ENCODE measurements around the gene TCF19. TPM values are rescaled to one million over a fixed set of nuclear protein-coding genes. Genes with fewer than 3 reads are reported as not detected.

Gene TCF19
- total and polyA plus RNA-seq, 2 donors (not counting 1 experiment from before 2014, with no cell fraction given): 10.0 to 10.4 TPM

GRCh38 chr6:31205638-31206037 lies 47.2 kb downstream of the TCF19 start:
- Mint-ChIP-seq H3K27me3 (no peaks in the 10 kb centered on the region), H3K4me3 (peak overlapping the region; percentile 46), H3K9me3 (ENCODE audit: insufficient read depth) (no peaks in the 10 kb centered on the region), H3K27ac (peak overlapping the region; percentile 78), H3K4me1 (peaks cover 39% of the 10 kb centered on the region)
- WGBS (ENCODE audit: insufficient coverage): 83% methylated on average over 1 of the region's 2 CpGs
- H3K79me2 ChIP-seq (ENCODE audit: control insufficient read depth, insufficient read depth, low read length): no peaks in the 10 kb centered on the region
- intact Hi-C loops (cut with micrococcal nuclease): no loop called here
- DNase-seq (no peak), ATAC-seq (ENCODE audit: low read depth) (no peak)
- no peaks in the 10 kb centered on the region for H4K20me1 ChIP-seq (ENCODE audit: control insufficient read depth, insufficient read depth, low read length, poor library complexity, severe bottlenecking)
- no peaks in the 10 kb centered on the region for H3K9me3 ChIP-seq (ENCODE audit: control extremely low read depth in 1 of 3, control insufficient read depth in 2 of 3, insufficient read depth in 1 of 3, low read length in 2 of 3)
- POLR2A ChIA-PET: interaction anchor here (0.7 kb wide), 1 partner anchor 102 kb away, joined by 3 read pairs; no protein-coding TSS in a partner anchor
- no peaks in the 10 kb centered on the region for H3K27me3 ChIP-seq (replicated peaks in 1 of 4; ENCODE audit: control extremely low read depth in 1 of 4, control insufficient read depth in 3 of 4, insufficient read depth in 4 of 4, low read length in 3 of 4)
- H3K4me1 ChIP-seq (ENCODE audit: control insufficient read depth in 2 of 2, insufficient read depth in 2 of 2, low read length in 2 of 2): peaks cover 21 to 35% of the 10 kb centered on the region in 2 donors
- CTCF ChIA-PET: interaction anchor here (1.0 to 1.3 kb wide), 2 partner anchors 8 to 192 kb away, joined by 3 read pairs; no protein-coding TSS in a partner anchor
- H3K4me2 ChIP-seq (replicated peaks; ENCODE audit: low read depth, low read length, poor library complexity, severe bottlenecking): no peak overlapping the region
- H3K36me3 ChIP-seq (replicated peaks in 1 of 2; ENCODE audit: control extremely low read depth in 1 of 2, control insufficient read depth in 1 of 2, extremely low read depth in 1 of 2, insufficient read depth in 2 of 2, low read length in 1 of 2): no peaks in the 10 kb centered on the region
- no peak overlapping the region for H3K9ac ChIP-seq (ENCODE audit: low read length)
- no peak overlapping the region for H3K4me3 ChIP-seq (ENCODE audit: control extremely low read depth in 1 of 5, extremely low read depth in 1 of 5, insufficient read depth in 1 of 5, low read depth in 2 of 5, low read length in 4 of 5)
- H2AFZ ChIP-seq (ENCODE audit: insufficient read depth, low read depth, low read length, poor library complexity, severe bottlenecking): no peak overlapping the region
- no peak for TF ChIP-seq EZH2 (IDR thresholded peaks at IDR 0.05; ENCODE audit: borderline replicate concordance, insufficient read depth, low read depth, low read length, poor library complexity, severe bottlenecking)
- H3K27ac ChIP-seq (ENCODE audit: low read length in 2 of 2): no peak overlapping the region

- Mint-ChIP-seq H3K4me3 (no peak overlapping the region), H3K9me3 (ENCODE audit: insufficient read depth) (no peaks in the 10 kb centered on the region), H3K27ac (no peak overlapping the region), H3K4me1 (peaks cover 18% of the 10 kb centered on the region), H3K27me3 (no peaks in the 10 kb centered on the region)
- Histone ChIP-seq H3K36me3 (replicated peaks in 1 of 2; ENCODE audit: control extremely low read depth in 1 of 2, control insufficient read depth in 1 of 2, extremely low read depth in 1 of 2, insufficient read depth in 2 of 2, low read length in 1 of 2) (no peaks in the 10 kb centered on the region), H3K79me2 (ENCODE audit: control insufficient read depth, insufficient read depth, low read length) (no peaks in the 10 kb centered on the region), H4K20me1 (ENCODE audit: control insufficient read depth, insufficient read depth, low read length, poor library complexity, severe bottlenecking) (no peaks in the 10 kb centered on the region), H3K9me3 (ENCODE audit: control extremely low read depth in 1 of 3, control insufficient read depth in 2 of 3, insufficient read depth in 1 of 3, low read length in 2 of 3) (no peaks in the 10 kb centered on the region), H3K4me2 (replicated peaks; ENCODE audit: low read depth, low read length, poor library complexity, severe bottlenecking) (no peak overlapping the region), H3K27ac (ENCODE audit: low read length in 2 of 2) (no peak overlapping the region), H2AFZ (ENCODE audit: insufficient read depth, low read depth, low read length, poor library complexity, severe bottlenecking) (no peak overlapping the region), H3K4me1 (ENCODE audit: control insufficient read depth in 2 of 2, insufficient read depth in 2 of 2, low read length in 2 of 2) (peaks cover 9 to 13% of the 10 kb centered on the region in 2 donors), H3K4me3 (ENCODE audit: control extremely low read depth in 1 of 5, extremely low read depth in 1 of 5, insufficient read depth in 1 of 5, low read depth in 2 of 5, low read length in 4 of 5) (no peak overlapping the region), H3K9ac (ENCODE audit: low read length) (no peak overlapping the region), H3K27me3 (replicated peaks in 1 of 4; ENCODE audit: control extremely low read depth in 1 of 4, control insufficient read depth in 3 of 4, insufficient read depth in 4 of 4, low read length in 3 of 4) (no peaks in the 10 kb centered on the region)
- TF ChIP-seq EZH2 (IDR thresholded peaks at IDR 0.05; ENCODE audit: borderline replicate concordance, insufficient read depth, low read depth, low read length, poor library complexity, severe bottlenecking) (no peak), CTCF (IDR thresholded peaks at IDR 0.05) (no peak)
- CTCF ChIA-PET: interaction anchor here (1.4 kb wide), 1 partner anchor 158 kb away, joined by 3 read pairs; no protein-coding TSS in a partner anchor
- 100% methylated on average over 1 of the region's 2 CpGs for WGBS (ENCODE audit: insufficient coverage)
- ATAC-seq (ENCODE audit: low read depth) (no peak), DNase-seq (no peak)
- intact Hi-C loops (cut with micrococcal nuclease): no loop called here
- POLR2A ChIA-PET: no interaction called here
Observed at GRCh38 chr6:31208506-31208905, 50.1 kb downstream of the TCF19 start.
